Measurements from ENCODE around the gene PICK1.

DNA sequence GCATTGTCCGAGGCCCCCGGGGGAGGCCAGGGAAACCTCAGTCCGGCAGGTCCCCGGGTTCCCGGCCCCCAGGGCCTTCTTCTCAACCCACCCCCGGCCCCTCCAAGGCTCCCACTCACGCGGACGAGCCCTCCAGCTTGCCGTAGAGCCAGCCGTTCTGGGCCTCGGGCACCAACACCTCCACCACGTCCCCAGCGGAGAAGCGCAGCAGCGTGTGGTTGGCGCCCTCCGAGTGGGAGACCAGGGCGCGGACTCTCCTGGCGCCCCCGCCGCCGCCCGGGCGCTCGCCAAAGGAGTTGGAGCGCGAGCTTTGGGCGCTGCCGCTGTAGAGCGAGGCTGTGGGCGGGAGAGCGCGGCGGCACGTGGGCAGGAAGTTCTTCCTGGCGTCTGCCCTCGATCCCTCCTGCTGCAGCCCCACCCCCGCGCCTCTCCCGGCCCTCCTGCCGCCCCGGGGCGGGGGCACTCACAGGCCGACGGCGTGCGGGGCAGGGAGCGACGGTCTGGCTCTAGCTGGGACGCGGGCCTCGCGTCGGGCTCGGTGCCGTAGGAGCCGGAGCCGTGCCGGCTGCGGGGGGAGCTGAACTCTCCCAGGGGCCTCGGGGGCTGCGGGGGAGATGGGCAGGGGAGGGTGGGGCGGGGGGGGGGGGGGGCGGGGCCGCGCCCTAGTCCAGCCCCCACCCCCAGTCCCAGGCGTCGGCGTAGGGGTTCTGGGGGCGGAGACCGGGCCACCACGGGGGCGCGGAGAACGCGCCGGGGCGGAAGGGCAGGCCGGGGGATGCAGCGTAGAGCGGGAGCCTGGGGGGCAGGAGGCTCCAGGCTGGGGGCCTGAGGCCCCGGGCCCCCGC is 31.6 kb downstream of the PICK1 start:
- TF ChIP-seq, protein P1, sequence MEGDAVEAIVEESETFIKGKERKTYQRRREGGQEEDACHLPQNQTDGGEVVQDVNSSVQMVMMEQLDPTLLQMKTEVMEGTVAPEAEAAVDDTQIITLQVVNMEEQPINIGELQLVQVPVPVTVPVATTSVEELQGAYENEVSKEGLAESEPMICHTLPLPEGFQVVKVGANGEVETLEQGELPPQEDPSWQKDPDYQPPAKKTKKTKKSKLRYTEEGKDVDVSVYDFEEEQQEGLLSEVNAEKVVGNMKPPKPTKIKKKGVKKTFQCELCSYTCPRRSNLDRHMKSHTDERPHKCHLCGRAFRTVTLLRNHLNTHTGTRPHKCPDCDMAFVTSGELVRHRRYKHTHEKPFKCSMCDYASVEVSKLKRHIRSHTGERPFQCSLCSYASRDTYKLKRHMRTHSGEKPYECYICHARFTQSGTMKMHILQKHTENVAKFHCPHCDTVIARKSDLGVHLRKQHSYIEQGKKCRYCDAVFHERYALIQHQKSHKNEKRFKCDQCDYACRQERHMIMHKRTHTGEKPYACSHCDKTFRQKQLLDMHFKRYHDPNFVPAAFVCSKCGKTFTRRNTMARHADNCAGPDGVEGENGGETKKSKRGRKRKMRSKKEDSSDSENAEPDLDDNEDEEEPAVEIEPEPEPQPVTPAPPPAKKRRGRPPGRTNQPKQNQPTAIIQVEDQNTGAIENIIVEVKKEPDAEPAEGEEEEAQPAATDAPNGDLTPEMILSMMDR (conservative IDR thresholded peaks at IDR 0.05; ENCODE audit: low read depth, low read length), result no peak
- no peak for TF ChIP-seq RCOR1 (IDR thresholded peaks at IDR 0.05; ENCODE audit: insufficient replicate concordance, low read length)

Data from IMR-90 (cell line).